ENCODE results near the gene CDH4. TPM values are rescaled to one million over a fixed set of nuclear protein-coding genes. Genes with fewer than 3 reads are reported as not detected.
A peak's percentile ranks its signal among the peaks of the same experiment; 100 is the strongest.

The CDH4 gene
- total and polyA plus RNA-seq, 2 of the 8 experiments (the other 6 are each of a cell fraction or from before 2014, with no cell fraction given): 4.3 to 7.9 TPM

- Histone ChIP-seq H3K27ac (ENCODE audit: low read depth, low read length) (no peak overlapping the region), H2BK15ac (ENCODE audit: low read length) (no peak overlapping the region), H3K79me1 (ENCODE audit: low read depth, low read length) (0 out of 2 replicates have a peak, but pooled peaks cover 2% of the 10 kb centered on the region), H2AK5ac (ENCODE audit: low read depth, low read length) (no peak overlapping the region), H3K4me2 (ENCODE audit: insufficient read depth in 1 of 2, low read depth in 2 of 2, low read length in 2 of 2) (no peak overlapping the region), H3K9ac (replicated peaks in 1 of 4; ENCODE audit: extremely low read depth in 1 of 4, low read depth in 3 of 4, low read length in 3 of 4) (no peak overlapping the region), H2AFZ (ENCODE audit: low read length) (no peak overlapping the region), H3K56ac (replicated peaks; ENCODE audit: insufficient read length, low read depth, low read length) (no peak overlapping the region), H2BK20ac (ENCODE audit: low read length) (no peak overlapping the region), H4K5ac (ENCODE audit: insufficient read length, low read depth, low read length) (no peak overlapping the region), H3K4me3 (ENCODE audit: extremely low read depth in 1 of 4, insufficient read depth in 2 of 4, low read depth in 3 of 4, low read length in 4 of 4) (no peak overlapping the region), H3K4ac (replicated peaks; ENCODE audit: insufficient read length, low read depth, low read length) (no peak overlapping the region), H4K20me1 (replicated peaks in 1 of 2; ENCODE audit: control insufficient read depth in 1 of 2, insufficient read depth in 2 of 2, low read length in 2 of 2) (peaks cover 3% of the 10 kb centered on the region in 2 experiments), H3K4me1 (replicated peaks in 1 of 4; ENCODE audit: control insufficient read depth in 3 of 4, insufficient read depth in 4 of 4, low read length in 3 of 4) (peaks cover 0 to 16% (median 10%) of the 10 kb centered on the region in 4 experiments; a peak in 6 of 7 replicates), H3K14ac (ENCODE audit: insufficient read length) (no peak overlapping the region), H2BK5ac (ENCODE audit: low read depth, low read length) (no peak overlapping the region), H3K23ac (ENCODE audit: insufficient read length) (no peak overlapping the region), H3K36me3 (ENCODE audit: control insufficient read depth in 2 of 4, insufficient read depth in 4 of 4, low read length in 3 of 4) (no peaks in the 10 kb centered on the region), H4K8ac (ENCODE audit: extremely low read depth, insufficient read depth, low read length) (no peak overlapping the region), H4K91ac (replicated peaks; ENCODE audit: insufficient read length, low read length) (no peak overlapping the region), H2BK12ac (ENCODE audit: low read depth, low read length) (no peak overlapping the region), H3K9me3 (ENCODE audit: insufficient read depth in 2 of 2, low read depth in 1 of 2, low read length in 1 of 2) (no peaks in the 10 kb centered on the region), H2BK120ac (replicated peaks; ENCODE audit: low read depth, low read length) (no peak overlapping the region), H3K79me2 (ENCODE audit: control insufficient read depth in 1 of 2, insufficient read depth in 2 of 2, low read length in 2 of 2) (no peaks in the 10 kb centered on the region), H3K27me3 (replicated peaks in 1 of 4; ENCODE audit: control insufficient read depth in 3 of 4, extremely low read depth in 1 of 4, insufficient read depth in 3 of 4, low read length in 3 of 4) (peaks cover 0 to 3% (median under 1%) of the 10 kb centered on the region in 4 experiments; a peak in 3 of 7 replicates), H3K18ac (ENCODE audit: extremely low read depth, low read length) (no peak overlapping the region), H3K23me2 (ENCODE audit: low read depth, low read length) (peaks cover 10% of the 10 kb centered on the region; the same call in 1 of the 2 replicates)
- CTCF ChIA-PET (ENCODE audit: partially characterized antibody): interaction anchor here (0.7 to 1.6 kb wide), 2 partner anchors 93 to 276 kb away, joined by 3 read pairs; no protein-coding TSS in a partner anchor
- FAIRE-seq (no peak), DNase-seq (ENCODE audit: low read depth in 1 of 2, low spot score in 2 of 2) (no peak)
- 82% methylated on average over 16 of the region's 17 CpGs; no CpG with 5 or more reads in 1 of the 2 experiments for WGBS, 2 experiments (ENCODE audit: extremely low coverage in 1 of 2, insufficient coverage in 1 of 2, insufficient read length in 1 of 2, insufficient replicate concordance in 2 of 2, low coverage in 1 of 2, low lambda C conversion rate in 2 of 2, missing lambda C conversion rate in 1 of 2)
- no peak for TF ChIP-seq CBX5 (IDR thresholded peaks at IDR 0.05; ENCODE audit: low read depth, low read length)
- TF ChIP-seq, protein P1, sequence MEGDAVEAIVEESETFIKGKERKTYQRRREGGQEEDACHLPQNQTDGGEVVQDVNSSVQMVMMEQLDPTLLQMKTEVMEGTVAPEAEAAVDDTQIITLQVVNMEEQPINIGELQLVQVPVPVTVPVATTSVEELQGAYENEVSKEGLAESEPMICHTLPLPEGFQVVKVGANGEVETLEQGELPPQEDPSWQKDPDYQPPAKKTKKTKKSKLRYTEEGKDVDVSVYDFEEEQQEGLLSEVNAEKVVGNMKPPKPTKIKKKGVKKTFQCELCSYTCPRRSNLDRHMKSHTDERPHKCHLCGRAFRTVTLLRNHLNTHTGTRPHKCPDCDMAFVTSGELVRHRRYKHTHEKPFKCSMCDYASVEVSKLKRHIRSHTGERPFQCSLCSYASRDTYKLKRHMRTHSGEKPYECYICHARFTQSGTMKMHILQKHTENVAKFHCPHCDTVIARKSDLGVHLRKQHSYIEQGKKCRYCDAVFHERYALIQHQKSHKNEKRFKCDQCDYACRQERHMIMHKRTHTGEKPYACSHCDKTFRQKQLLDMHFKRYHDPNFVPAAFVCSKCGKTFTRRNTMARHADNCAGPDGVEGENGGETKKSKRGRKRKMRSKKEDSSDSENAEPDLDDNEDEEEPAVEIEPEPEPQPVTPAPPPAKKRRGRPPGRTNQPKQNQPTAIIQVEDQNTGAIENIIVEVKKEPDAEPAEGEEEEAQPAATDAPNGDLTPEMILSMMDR (IDR thresholded peaks at IDR 0.05; ENCODE audit: control extremely low read depth in 1 of 3, insufficient read depth in 1 of 3, low read depth in 1 of 3, low read length in 3 of 3): peak in 1 of 3 experiments; percentile 1; a peak in 1 of 4 replicates
- POLR2A ChIA-PET (ENCODE audit: partially characterized antibody): no interaction called here
Observed at GRCh38 chr20:61631751-61632150, 379.7 kb downstream of the CDH4 start.

All from H1 (cell line).